Coronary artery (tissue), 2 donors: ENCODE results near the gene C4BPB.

ENCODE experiments used
- DNase-seq: peaks from one replicate; pipeline ENCODE4 v3.0.0-alpha.2; 2017; ENCODE audit warnings: low spot score
- H3K27ac ChIP-seq, 2 donors: fragments of 200-600 bp; sonication (generic); one replicate each; pipeline ENCODE4 v1.5.1; 2016 to 2019
- H3K4me3 ChIP-seq: fragments of 200-600 bp; sonication (generic); 2 replicates; pipeline ENCODE4 v1.5.1; 2016; ENCODE audit warnings: mild to moderate bottlenecking, moderate library complexity
- CTCF ChIP-seq: fragments of 200-600 bp; sonication (generic); IDR thresholded peaks from one replicate; pipeline ENCODE4 v1.5.1; 2019; ENCODE audit warnings: antibody characterized with exemption

C4BPB gene

GRCh38 chr1:207060596-207060995 lies 28.1 kb upstream of the C4BPB start:
- H3K4me3 ChIP-seq = no peak overlapping the region
- DNase-seq = no peak
- no peak overlapping the region for H3K27ac ChIP-seq
- no peak for TF ChIP-seq CTCF

GRCh38 chr1:207062058-207062457 lies 26.6 kb upstream of the C4BPB start:
- no peak for TF ChIP-seq CTCF
- Histone ChIP-seq H3K4me3 (no peak overlapping the region), H3K27ac (no peak overlapping the region)
- no peak for DNase-seq

GRCh38 chr1:207063014-207063413 lies 25.6 kb upstream of the C4BPB start:
- no peak for DNase-seq

GRCh38 chr1:207064561-207064960 lies 24.1 kb upstream of the C4BPB start:
- TF ChIP-seq CTCF = no peak
- H3K27ac ChIP-seq = no peak overlapping the region
- DNase-seq = no peak
- no peak overlapping the region for H3K4me3 ChIP-seq

More at GRCh38 chr1:207063014-207063413, 25.6 kb upstream of the C4BPB start:
- TF ChIP-seq CTCF = no peak
- Histone ChIP-seq H3K4me3 (no peak overlapping the region), H3K27ac (no peak overlapping the region)

- Histone ChIP-seq H3K27ac (no peak overlapping the region), H3K4me3 (no peak overlapping the region)
- DNase-seq = no peak
- TF ChIP-seq CTCF = no peak
Observed at GRCh38 chr1:207067185-207067584, 21.5 kb upstream of the C4BPB start.

- no peak for DNase-seq
- no peak for TF ChIP-seq CTCF
- Histone ChIP-seq H3K27ac (no peak overlapping the region), H3K4me3 (no peak overlapping the region)
Observed at GRCh38 chr1:207067665-207068064, 21.0 kb upstream of the C4BPB start.

- TF ChIP-seq CTCF = no peak
- H3K27ac ChIP-seq = no peak overlapping the region
- DNase-seq = no peak
- H3K4me3 ChIP-seq = no peak overlapping the region
Observed at GRCh38 chr1:207069061-207069460, 19.6 kb upstream of the C4BPB start.
